Measurements from ENCODE around the gene PPARG.

PPARG gene

GRCh38 chr3:12313519-12313918, 24.6 kb downstream of the PPARG start:
- DNase-seq, result no peak

GRCh38 chr3:12316253-12316652, 27.4 kb downstream of the PPARG start:
- no peak for DNase-seq

GRCh38 chr3:12316729-12317351, 28.0 kb downstream of the PPARG start:
- no peak for DNase-seq

- DNase-seq, result no peak
Measured at GRCh38 chr3:12317914-12318313, 29.0 kb downstream of the PPARG start.

GRCh38 chr3:12318758-12319621, 30.1 kb downstream of the PPARG start:
- DNase-seq, result no peak

GRCh38 chr3:12321015-12321414, 32.1 kb downstream of the PPARG start:
- no peak for DNase-seq

GRCh38 chr3:12323237-12323636, 34.4 kb downstream of the PPARG start:
- no peak for DNase-seq

- no peak for DNase-seq
Measured at GRCh38 chr3:12325586-12326515, 37.0 kb downstream of the PPARG start.

GRCh38 chr3:12327021-12327420, 38.2 kb downstream of the PPARG start:
- no peak for DNase-seq

- DNase-seq, result no peak
Measured at GRCh38 chr3:12328132-12328836, 39.4 kb downstream of the PPARG start.

- DNase-seq, result no peak
Measured at GRCh38 chr3:12328837-12329462, 40.1 kb downstream of the PPARG start.

GRCh38 chr3:12334786-12335185, 45.9 kb downstream of the PPARG start:
- no peak for DNase-seq

- no peak for DNase-seq
Measured at GRCh38 chr3:12335421-12335820, 46.6 kb downstream of the PPARG start.

GRCh38 chr3:12336099-12336498, 47.2 kb downstream of the PPARG start:
- DNase-seq, result no peak

- DNase-seq, result no peak
Measured at GRCh38 chr3:12338595-12339546, 50.0 kb downstream of the PPARG start.

GRCh38 chr3:12339701-12340480, 51.0 kb downstream of the PPARG start:
- no peak for DNase-seq

- no peak for DNase-seq
Measured at GRCh38 chr3:12340506-12340905, 51.6 kb downstream of the PPARG start.

GRCh38 chr3:12342151-12342550, 53.3 kb downstream of the PPARG start:
- DNase-seq, result no peak

- DNase-seq, result no peak
Measured at GRCh38 chr3:12343047-12343501, 54.2 kb downstream of the PPARG start.

- DNase-seq, result no peak
Measured at GRCh38 chr3:12345141-12345561, 56.3 kb downstream of the PPARG start.
